Neural cell (in vitro differentiated cells): ENCODE data around the gene PSMB4.

Experiments
- CTCF ChIP-seq: fragments of 450-650 bp; IDR thresholded peaks from 2 replicates; pipeline ENCODE4 v1.5.1; 2014; ENCODE audit warnings: antibody characterized with exemption, mild to moderate bottlenecking, moderate library complexity; ENCODE audit not compliant: poor library complexity, severe bottlenecking
- EP300 ChIP-seq: fragments of 450-650 bp; conservative IDR thresholded peaks from 2 replicates; pipeline ENCODE4 v1.6.1; 2014; ENCODE audit warnings: antibody characterized with exemption, mild to moderate bottlenecking, moderate library complexity; ENCODE audit not compliant: poor library complexity, severe bottlenecking
- EZH2 ChIP-seq: fragments of 200-600, 300-800 bp; shearing (Covaris generic), sonication (generic); IDR thresholded peaks from 2 replicates; pipeline ENCODE4 v1.6.1; 2014; ENCODE audit warnings: antibody characterized with exemption, low read length, borderline replicate concordance, mild to moderate bottlenecking; ENCODE audit not compliant: insufficient read depth, poor library complexity, severe bottlenecking
- MXI1 ChIP-seq: fragments of 450-650 bp; conservative IDR thresholded peaks from 2 replicates; pipeline ENCODE4 v1.6.1; 2014; ENCODE audit warnings: antibody characterized with exemption, mild to moderate bottlenecking; ENCODE audit not compliant: poor library complexity, severe bottlenecking
- POLR2AphosphoS5 ChIP-seq: IDR thresholded peaks from 2 replicates; pipeline ENCODE4 v1.6.1; 2012
- RAD21 ChIP-seq: fragments of 450-650 bp; conservative IDR thresholded peaks from 2 replicates; pipeline ENCODE4 v1.6.1; 2014; ENCODE audit warnings: antibody characterized with exemption, mild to moderate bottlenecking, moderate library complexity
- SMC3 ChIP-seq: fragments of 450-650 bp; conservative IDR thresholded peaks from 2 replicates; pipeline ENCODE4 v1.6.1; 2014; ENCODE audit warnings: antibody characterized with exemption, mild to moderate bottlenecking, moderate library complexity; ENCODE audit not compliant: poor library complexity
- TAF1 ChIP-seq: IDR thresholded peaks from 2 replicates; pipeline ENCODE4 v1.6.1; 2012; ENCODE audit warnings: low read depth
- TF ChIP-seq, protein P1 (sequence below): IDR thresholded peaks from 2 replicates; pipeline ENCODE4 v1.6.1; 2012; ENCODE audit warnings: borderline replicate concordance

GRCh38 chr1:151408891-151409290 is 9.5 kb downstream of the PSMB4 start:
- TF ChIP-seq CTCF: no peak
- TF ChIP-seq, protein P1, sequence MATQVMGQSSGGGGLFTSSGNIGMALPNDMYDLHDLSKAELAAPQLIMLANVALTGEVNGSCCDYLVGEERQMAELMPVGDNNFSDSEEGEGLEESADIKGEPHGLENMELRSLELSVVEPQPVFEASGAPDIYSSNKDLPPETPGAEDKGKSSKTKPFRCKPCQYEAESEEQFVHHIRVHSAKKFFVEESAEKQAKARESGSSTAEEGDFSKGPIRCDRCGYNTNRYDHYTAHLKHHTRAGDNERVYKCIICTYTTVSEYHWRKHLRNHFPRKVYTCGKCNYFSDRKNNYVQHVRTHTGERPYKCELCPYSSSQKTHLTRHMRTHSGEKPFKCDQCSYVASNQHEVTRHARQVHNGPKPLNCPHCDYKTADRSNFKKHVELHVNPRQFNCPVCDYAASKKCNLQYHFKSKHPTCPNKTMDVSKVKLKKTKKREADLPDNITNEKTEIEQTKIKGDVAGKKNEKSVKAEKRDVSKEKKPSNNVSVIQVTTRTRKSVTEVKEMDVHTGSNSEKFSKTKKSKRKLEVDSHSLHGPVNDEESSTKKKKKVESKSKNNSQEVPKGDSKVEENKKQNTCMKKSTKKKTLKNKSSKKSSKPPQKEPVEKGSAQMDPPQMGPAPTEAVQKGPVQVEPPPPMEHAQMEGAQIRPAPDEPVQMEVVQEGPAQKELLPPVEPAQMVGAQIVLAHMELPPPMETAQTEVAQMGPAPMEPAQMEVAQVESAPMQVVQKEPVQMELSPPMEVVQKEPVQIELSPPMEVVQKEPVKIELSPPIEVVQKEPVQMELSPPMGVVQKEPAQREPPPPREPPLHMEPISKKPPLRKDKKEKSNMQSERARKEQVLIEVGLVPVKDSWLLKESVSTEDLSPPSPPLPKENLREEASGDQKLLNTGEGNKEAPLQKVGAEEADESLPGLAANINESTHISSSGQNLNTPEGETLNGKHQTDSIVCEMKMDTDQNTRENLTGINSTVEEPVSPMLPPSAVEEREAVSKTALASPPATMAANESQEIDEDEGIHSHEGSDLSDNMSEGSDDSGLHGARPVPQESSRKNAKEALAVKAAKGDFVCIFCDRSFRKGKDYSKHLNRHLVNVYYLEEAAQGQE: no peak
- TF ChIP-seq EZH2: no peak
- no peak for TF ChIP-seq RAD21
- TF ChIP-seq EP300: no peak
- no peak for TF ChIP-seq TAF1
- no peak for TF ChIP-seq POLR2AphosphoS5
- no peak for TF ChIP-seq SMC3
- TF ChIP-seq MXI1: no peak
